ENCODE measurements around the gene CPVL.

DNA sequence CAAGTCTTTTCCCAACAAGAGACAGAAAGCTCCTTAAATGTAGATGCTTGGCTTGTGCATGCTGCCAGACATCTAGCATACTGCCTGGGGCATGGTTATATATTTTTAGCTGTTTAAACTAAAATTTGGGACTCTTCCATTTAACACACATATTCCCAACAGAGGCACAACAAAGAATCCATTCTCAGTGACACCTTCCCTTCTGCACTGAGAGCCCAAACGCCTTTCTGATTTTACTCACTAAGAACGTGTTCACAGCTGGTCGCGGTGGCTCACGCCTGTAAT is 49.9 kb downstream of the CPVL start:
- no peak for TF ChIP-seq GATA2 (IDR thresholded peaks at IDR 0.05; ENCODE audit: low read depth, low read length)
- TF ChIP-seq GATA3 (IDR thresholded peaks at IDR 0.05; ENCODE audit: low read depth, low read length), result no peak

All from SH-SY5Y (cell line).